CD14-positive monocyte (primary cell): ENCODE measurements around the gene POLRMT. TPM values are rescaled to one million over a fixed set of nuclear protein-coding genes. Genes with fewer than 3 reads are reported as not detected.
A peak's percentile ranks its signal among the peaks of the same experiment; 100 is the strongest.

Source experiments
- DNase-seq, 3 donors: peaks; one replicate each; pipeline ENCODE4 v3.0.0-alpha.2; 2011 to 2022
- H2AFZ ChIP-seq: 2 replicates; pipeline ENCODE4 v1.6.0; 2012; ENCODE audit warnings: mild to moderate bottlenecking, low read depth, low read length, inconsistent platforms; ENCODE audit not compliant: insufficient read depth, poor library complexity, severe bottlenecking
- H3K27ac ChIP-seq, 2 donors: 1 replicate in 1 of 2; 2 replicates in 1 of 2; pipeline ENCODE4 v1.5.1; 2012 to 2013; ENCODE audit warnings: low read length in 2 of 2, control low read depth in 1 of 2, inconsistent platforms in 1 of 2, low read depth in 1 of 2, mild to moderate bottlenecking in 1 of 2
- H3K27me3 ChIP-seq, 2 donors: one replicate each; pipeline versions ENCODE4 v1.6.0 to v1.6.1; 2011 to 2013; ENCODE audit warnings: low read length in 2 of 2; ENCODE audit not compliant: control insufficient read depth in 2 of 2, insufficient read depth in 2 of 2
- H3K36me3 ChIP-seq, 2 donors: replicated peaks in 1 of 2; 1 replicate in 1 of 2; 2 replicates in 1 of 2; pipeline versions ENCODE4 v1.5.1 to v1.6.1; 2012 to 2013; ENCODE audit warnings: low read length in 2 of 2, control low read depth in 1 of 2, inconsistent platforms in 1 of 2, mild to moderate bottlenecking in 1 of 2; ENCODE audit not compliant: insufficient read depth in 2 of 2, control insufficient read depth in 1 of 2
- H3K4me1 ChIP-seq, 2 donors: 1 replicate in 1 of 2; 2 replicates in 1 of 2; pipeline versions ENCODE4 v1.5.1 to v1.6.1; 2012 to 2013; ENCODE audit warnings: low read length in 2 of 2, control low read depth in 1 of 2, inconsistent platforms in 1 of 2, mild to moderate bottlenecking in 1 of 2, moderate library complexity in 1 of 2; ENCODE audit not compliant: insufficient read depth in 2 of 2, control insufficient read depth in 1 of 2
- H3K4me2 ChIP-seq: replicated peaks from 2 replicates; pipeline ENCODE3; 2012; ENCODE audit warnings: low read length, moderate library complexity, mild to moderate bottlenecking; ENCODE audit not compliant: poor library complexity, severe bottlenecking; ENCODE audit errors: extremely low read depth
- H3K4me3 ChIP-seq, 3 experiments: fragments of 200-600 bp in 1 of 3; sonication (generic) in 1 of 3; replicated peaks in 1 of 3; 1 replicate in 2 of 3; 2 replicates in 1 of 3; pipeline ENCODE4 v1.5.1; 2011 to 2013; ENCODE audit warnings: low read length in 3 of 3, mild to moderate bottlenecking in 3 of 3, control low read depth in 2 of 3, low read depth in 2 of 3, inconsistent platforms in 1 of 3, moderate library complexity in 1 of 3
- H3K79me2 ChIP-seq: 2 replicates; pipeline ENCODE4 v1.6.0; 2012; ENCODE audit warnings: mild to moderate bottlenecking, control low read depth, inconsistent platforms, low read length, moderate library complexity; ENCODE audit not compliant: insufficient read depth
- H3K9ac ChIP-seq: 2 replicates; pipeline ENCODE4 v1.6.0; 2017; ENCODE audit warnings: low read length, mild to moderate bottlenecking; ENCODE audit not compliant: insufficient read depth, poor library complexity, severe bottlenecking
- H3K9me3 ChIP-seq, 2 donors: replicated peaks in 1 of 2; 1 replicate in 1 of 2; 2 replicates in 1 of 2; pipeline versions ENCODE4 v1.5.1 to v1.6.1; 2012 to 2013; ENCODE audit warnings: low read length in 2 of 2, control low read depth in 1 of 2; ENCODE audit not compliant: control insufficient read depth in 1 of 2, insufficient read depth in 1 of 2
- H4K20me1 ChIP-seq: 2 replicates; pipeline ENCODE4 v1.6.0; 2012; ENCODE audit warnings: mild to moderate bottlenecking, low read length, control low read depth, moderate library complexity; ENCODE audit not compliant: insufficient read depth
- H3K27ac Mint-ChIP-seq, 7 donors: one replicate each; pipeline ENCODE4 v1.8.0; 2020; ENCODE audit warnings: mild to moderate bottlenecking in 7 of 7, mixed read lengths in 7 of 7, moderate library complexity in 6 of 7, inconsistent platforms in 2 of 7
- H3K27me3 Mint-ChIP-seq, 3 donors: one replicate each; pipeline ENCODE4 v1.8.0; 2021 to 2022; ENCODE audit warnings: low read depth in 3 of 3, mild to moderate bottlenecking in 3 of 3, mixed read lengths in 3 of 3, moderate library complexity in 3 of 3, inconsistent platforms in 1 of 3
- H3K36me3 Mint-ChIP-seq, 2 donors: one replicate each; pipeline ENCODE4 v1.8.0; 2020; ENCODE audit warnings: mixed read lengths in 2 of 2, inconsistent platforms in 1 of 2, mild to moderate bottlenecking in 1 of 2
- H3K4me1 Mint-ChIP-seq: one replicate; pipeline ENCODE4 v1.8.0; 2020; ENCODE audit warnings: mild to moderate bottlenecking, mixed read lengths
- H3K4me3 Mint-ChIP-seq, 2 donors: one replicate each; pipeline ENCODE4 v1.8.0; 2020; ENCODE audit warnings: mild to moderate bottlenecking in 2 of 2, mixed read lengths in 2 of 2, moderate library complexity in 1 of 2
- H3K9me3 Mint-ChIP-seq, 7 donors: one replicate each; pipeline ENCODE4 v1.8.0; 2020 to 2022; ENCODE audit warnings: mixed read lengths in 7 of 7, mild to moderate bottlenecking in 6 of 7, moderate library complexity in 6 of 7, inconsistent platforms in 2 of 7
- WGBS: methylation state at CpG from one replicate; pipeline ENCODE4 v1.1.5; 2013; ENCODE audit warnings: missing lambda C conversion rate; ENCODE audit not compliant: insufficient coverage; 5-methylcytosine and 5-hydroxymethylcytosine counted together
- intact Hi-C, 2 donors: fragments of 100-400 bp; cut with micrococcal nuclease; formaldehyde crosslinking; loops; one replicate each; pipeline versions ENCODE4 v1.15.0 to v1.15.1; 2023
- polyA plus RNA-seq, 3 donors: library from polyadenylated mRNA; depleted of rRNA in 1 of 3; unstranded in 2 of 3; stranded (reverse) in 1 of 3; fragments of 300-500 nt in 2 of 3; fragments of >200 nt in 1 of 3; fragmentation: Illumina TruSeq in 2 of 3; gene quantifications; 1 replicate in 2 of 3; 2 replicates in 1 of 3; pipeline ENCODE4 v1.2.3, GENCODE V29; 2012 to 2021
- TF ChIP-seq, protein P1 (sequence below): fragments of 200-600 bp; IDR thresholded peaks from one replicate; pipeline ENCODE4 v1.8.0; 2022; ENCODE audit warnings: antibody characterized with exemption, mild to moderate bottlenecking

POLRMT gene
- polyA plus RNA-seq, 3 donors = 16.2 to 40.5 (median 17.6) TPM

DNA sequence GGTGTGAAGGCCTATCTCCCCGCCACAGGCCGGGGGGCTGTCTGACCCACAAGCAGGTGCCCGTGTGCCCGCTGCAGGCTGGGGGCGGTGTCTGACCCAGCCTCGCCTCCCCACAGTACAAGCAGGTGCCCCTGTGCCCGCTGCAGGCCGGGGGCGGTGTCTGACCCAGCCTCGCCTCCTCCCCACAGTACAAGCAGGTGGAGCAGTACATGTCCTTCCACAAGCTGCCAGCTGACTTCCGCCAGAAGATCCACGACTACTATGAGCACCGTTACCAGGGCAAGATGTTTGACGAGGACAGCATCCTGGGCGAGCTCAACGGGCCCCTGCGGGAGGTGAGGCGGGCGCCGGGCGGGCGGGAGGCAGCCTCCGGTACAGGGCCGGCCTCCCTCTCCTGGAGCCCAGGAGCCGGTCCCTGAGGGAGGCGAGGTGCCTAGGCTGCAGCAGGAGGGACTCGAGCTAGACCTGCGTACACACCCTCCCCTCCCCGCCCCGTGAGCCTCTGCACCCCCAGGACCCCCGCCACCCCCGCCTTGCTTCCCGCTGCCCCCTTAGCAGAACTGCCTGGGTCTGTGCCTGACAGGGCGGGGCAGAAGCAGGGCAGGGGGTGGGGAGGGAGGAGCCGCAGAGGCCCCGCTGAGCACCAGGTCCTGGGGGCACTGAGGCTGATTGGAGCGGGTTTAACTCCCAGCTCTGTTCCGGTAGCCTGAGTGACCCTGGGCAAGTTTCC lies 23.1 kb downstream of the POLRMT start:
- intact Hi-C loops = no loop called here
- no peak for DNase-seq
- peaks cover 0 to 30% of the 10 kb centered on the region in 2 donors for H3K27me3 ChIP-seq
- Mint-ChIP-seq H3K4me1 (peaks cover 17% of the 10 kb centered on the region), H3K9me3 (peaks cover 0 to 4% (median 0%) of the 10 kb centered on the region in 7 donors), H3K27me3 (peaks cover 20 to 52% (median 21%) of the 10 kb centered on the region in 3 donors), H3K36me3 (no peaks in the 10 kb centered on the region), H3K27ac (peak overlapping the region in 1 of 7 donors; percentile 69), H3K4me3 (peak overlapping the region; percentile 67 to 84)
- H4K20me1 ChIP-seq = no peaks in the 10 kb centered on the region
- H3K36me3 ChIP-seq = no peaks in the 10 kb centered on the region
- WGBS = 49% methylated on average over 25 of the region's 38 CpGs
- peak overlapping the region; percentile 27 for H3K9ac ChIP-seq
- no peak overlapping the region for H3K27ac ChIP-seq
- H3K4me2 ChIP-seq = peak overlapping the region; percentile 63
- peaks cover 30 to 34% of the 10 kb centered on the region in 2 donors for H3K4me1 ChIP-seq
- H2AFZ ChIP-seq = peak overlapping the region; percentile 75
- no peaks in the 10 kb centered on the region for H3K9me3 ChIP-seq
- no peaks in the 10 kb centered on the region for H3K79me2 ChIP-seq
- H3K4me3 ChIP-seq = peak overlapping the region; percentile 7 to 59 (median 36)
- TF ChIP-seq, protein P1, sequence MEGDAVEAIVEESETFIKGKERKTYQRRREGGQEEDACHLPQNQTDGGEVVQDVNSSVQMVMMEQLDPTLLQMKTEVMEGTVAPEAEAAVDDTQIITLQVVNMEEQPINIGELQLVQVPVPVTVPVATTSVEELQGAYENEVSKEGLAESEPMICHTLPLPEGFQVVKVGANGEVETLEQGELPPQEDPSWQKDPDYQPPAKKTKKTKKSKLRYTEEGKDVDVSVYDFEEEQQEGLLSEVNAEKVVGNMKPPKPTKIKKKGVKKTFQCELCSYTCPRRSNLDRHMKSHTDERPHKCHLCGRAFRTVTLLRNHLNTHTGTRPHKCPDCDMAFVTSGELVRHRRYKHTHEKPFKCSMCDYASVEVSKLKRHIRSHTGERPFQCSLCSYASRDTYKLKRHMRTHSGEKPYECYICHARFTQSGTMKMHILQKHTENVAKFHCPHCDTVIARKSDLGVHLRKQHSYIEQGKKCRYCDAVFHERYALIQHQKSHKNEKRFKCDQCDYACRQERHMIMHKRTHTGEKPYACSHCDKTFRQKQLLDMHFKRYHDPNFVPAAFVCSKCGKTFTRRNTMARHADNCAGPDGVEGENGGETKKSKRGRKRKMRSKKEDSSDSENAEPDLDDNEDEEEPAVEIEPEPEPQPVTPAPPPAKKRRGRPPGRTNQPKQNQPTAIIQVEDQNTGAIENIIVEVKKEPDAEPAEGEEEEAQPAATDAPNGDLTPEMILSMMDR = no peak

DNA sequence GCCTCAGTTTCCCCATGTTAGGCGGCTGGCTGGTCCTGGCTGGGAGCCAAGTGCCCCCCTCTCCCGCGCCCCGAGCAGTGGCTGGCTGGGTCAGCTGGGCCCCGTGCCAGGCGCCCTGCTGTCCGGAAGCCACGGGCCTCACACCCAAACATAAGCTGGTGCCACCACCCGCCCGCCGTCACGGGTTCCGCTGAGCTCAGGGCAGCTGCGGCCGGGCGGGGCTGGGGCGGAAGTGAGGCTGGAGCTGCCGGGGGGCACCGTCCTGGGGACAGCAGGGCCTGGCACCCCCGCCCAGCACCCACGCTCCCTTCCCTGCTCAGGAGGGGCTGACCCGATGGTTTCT lies 24.4 kb downstream of the POLRMT start:
- no peaks in the 10 kb centered on the region for H3K79me2 ChIP-seq
- peaks cover 30 to 34% of the 10 kb centered on the region in 2 donors for H3K4me1 ChIP-seq
- H3K27ac ChIP-seq = peak overlapping the region; percentile 35 to 73
- H3K4me3 ChIP-seq = peak overlapping the region in 1 of 3 experiments; percentile 34
- Mint-ChIP-seq H3K4me3 (no peak overlapping the region), H3K27me3 (peaks cover 11 to 40% (median 13%) of the 10 kb centered on the region in 3 donors), H3K36me3 (no peaks in the 10 kb centered on the region), H3K27ac (peak overlapping the region in 1 of 7 donors; percentile 40), H3K9me3 (peaks cover 0 to 6% (median 2%) of the 10 kb centered on the region in 7 donors), H3K4me1 (peaks cover 17% of the 10 kb centered on the region)
- DNase-seq = peak; percentile 43 to 58 (median 55)
- no peaks in the 10 kb centered on the region for H4K20me1 ChIP-seq
- H3K4me2 ChIP-seq = peak overlapping the region; percentile 47
- H3K9ac ChIP-seq = peak overlapping the region; percentile 53
- H3K27me3 ChIP-seq = peaks cover 0 to 18% of the 10 kb centered on the region in 2 donors
- H3K36me3 ChIP-seq = no peaks in the 10 kb centered on the region
- peak overlapping the region; percentile 50 for H2AFZ ChIP-seq
- no peaks in the 10 kb centered on the region for H3K9me3 ChIP-seq
- 48% methylated on average over 22 of the region's 22 CpGs for WGBS
- intact Hi-C loops = no loop called here
- TF ChIP-seq, protein P1 = no peak
